KOPT-K1 (cell line): ENCODE measurements around the gene GMPR.

ENCODE experiments used
- H3K27ac ChIP-seq: fragments of 200-600 bp; sonication (generic); 2 replicates; pipeline ENCODE4 v1.5.1; 2016; ENCODE audit warnings: antibody characterized with exemption, mild to moderate bottlenecking, low read depth, low read length; ENCODE audit not compliant: poor library complexity, severe bottlenecking
- H3K36me3 ChIP-seq: fragments of 200-600 bp; sonication (generic); 2 replicates; pipeline ENCODE4 v1.5.1; 2017; ENCODE audit warnings: antibody characterized with exemption, mild to moderate bottlenecking, low read length, moderate library complexity; ENCODE audit not compliant: insufficient read depth
- H3K9me3 ChIP-seq: fragments of 200-600 bp; sonication (generic); 2 replicates; pipeline ENCODE4 v1.5.1; 2017; ENCODE audit warnings: antibody characterized with exemption, low read length, mild to moderate bottlenecking; ENCODE audit not compliant: insufficient read depth, poor library complexity, severe bottlenecking

The GMPR gene

DNA sequence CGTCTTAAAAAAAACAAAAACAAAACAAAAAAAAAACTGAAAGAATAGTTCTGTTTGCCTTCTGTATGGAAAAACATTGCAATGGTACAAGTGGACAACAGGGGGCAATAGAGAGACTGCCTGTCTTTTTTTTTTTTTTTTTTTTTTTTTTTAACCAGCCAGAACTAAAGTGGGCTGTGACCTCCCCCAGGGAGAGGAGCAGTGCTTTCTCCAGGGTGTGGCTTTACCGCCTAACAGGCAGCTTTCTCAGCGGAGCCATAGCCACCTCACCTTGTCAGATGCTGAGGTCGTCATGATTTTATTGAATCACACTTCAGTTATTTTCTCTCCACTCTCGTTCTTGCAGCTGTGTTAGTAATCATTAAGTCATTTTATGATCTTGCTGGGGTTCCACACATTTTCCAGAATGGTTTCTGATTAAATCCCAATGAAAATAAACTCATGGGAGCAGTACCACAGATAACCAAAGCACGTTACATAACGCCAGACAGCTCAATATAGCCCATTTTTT, 78.4 kb downstream of the GMPR start:
- H3K9me3 ChIP-seq: no peaks in the 10 kb centered on the region
- H3K27ac ChIP-seq: no peak overlapping the region
- no peaks in the 10 kb centered on the region for H3K36me3 ChIP-seq

DNA sequence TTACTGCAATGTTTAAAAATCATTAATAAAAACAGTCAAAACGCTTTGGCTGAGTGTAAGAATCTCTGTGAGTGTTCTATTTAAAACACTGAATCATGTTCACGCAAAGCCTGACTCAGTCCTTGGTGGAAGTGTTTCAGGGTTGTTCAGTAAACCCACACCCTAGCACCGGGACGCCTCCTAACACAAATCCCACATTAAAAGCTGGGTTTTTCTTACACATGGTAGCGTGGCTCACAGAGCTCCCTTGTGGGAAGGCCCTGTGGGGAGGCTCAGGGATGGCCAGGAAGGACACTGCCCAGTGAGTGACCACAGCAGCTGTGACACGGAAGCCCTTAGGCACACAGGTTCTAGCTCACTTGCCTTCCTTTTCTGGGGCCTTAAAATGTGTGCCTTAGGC, 80.2 kb downstream of the GMPR start:
- Histone ChIP-seq H3K27ac (no peak overlapping the region), H3K36me3 (no peaks in the 10 kb centered on the region), H3K9me3 (no peaks in the 10 kb centered on the region)

DNA sequence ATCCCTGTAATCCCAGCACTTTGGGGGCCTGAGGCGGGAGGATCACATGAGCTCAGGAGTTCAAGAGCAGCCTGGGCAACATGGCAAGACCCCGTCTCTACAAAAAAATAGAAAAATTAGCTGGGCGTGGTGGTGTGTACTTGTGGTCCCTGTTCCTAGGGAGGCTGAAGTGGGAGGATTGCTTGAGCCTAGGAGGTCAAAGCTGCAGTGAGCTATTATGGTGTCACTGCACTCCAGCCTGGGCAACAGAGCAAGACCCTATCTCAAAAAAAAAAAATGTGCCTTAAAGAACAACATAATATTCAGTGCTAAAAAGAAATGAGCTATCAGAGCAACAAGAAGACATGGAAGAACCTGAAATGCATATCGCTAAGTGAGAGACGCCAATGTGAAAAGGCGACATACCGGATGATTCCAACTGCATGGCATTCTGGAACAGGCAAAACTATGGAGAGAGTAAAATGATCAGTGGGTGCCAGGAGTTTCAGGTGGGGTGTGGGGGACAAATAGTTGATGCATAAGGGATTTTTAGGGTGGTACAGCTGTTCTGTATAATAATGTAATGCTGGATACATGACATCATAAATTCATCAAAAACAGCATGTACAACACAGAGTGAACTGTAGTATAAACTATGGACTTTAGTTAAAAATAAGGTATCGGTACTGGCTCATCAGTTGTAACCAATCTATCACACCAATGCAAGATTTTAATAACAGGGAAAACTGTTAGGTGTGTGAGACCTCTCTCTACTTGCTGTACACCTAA, 80.8 kb downstream of the GMPR start:
- Histone ChIP-seq H3K36me3 (no peaks in the 10 kb centered on the region), H3K27ac (peak overlapping the region; percentile 59), H3K9me3 (no peaks in the 10 kb centered on the region)

DNA sequence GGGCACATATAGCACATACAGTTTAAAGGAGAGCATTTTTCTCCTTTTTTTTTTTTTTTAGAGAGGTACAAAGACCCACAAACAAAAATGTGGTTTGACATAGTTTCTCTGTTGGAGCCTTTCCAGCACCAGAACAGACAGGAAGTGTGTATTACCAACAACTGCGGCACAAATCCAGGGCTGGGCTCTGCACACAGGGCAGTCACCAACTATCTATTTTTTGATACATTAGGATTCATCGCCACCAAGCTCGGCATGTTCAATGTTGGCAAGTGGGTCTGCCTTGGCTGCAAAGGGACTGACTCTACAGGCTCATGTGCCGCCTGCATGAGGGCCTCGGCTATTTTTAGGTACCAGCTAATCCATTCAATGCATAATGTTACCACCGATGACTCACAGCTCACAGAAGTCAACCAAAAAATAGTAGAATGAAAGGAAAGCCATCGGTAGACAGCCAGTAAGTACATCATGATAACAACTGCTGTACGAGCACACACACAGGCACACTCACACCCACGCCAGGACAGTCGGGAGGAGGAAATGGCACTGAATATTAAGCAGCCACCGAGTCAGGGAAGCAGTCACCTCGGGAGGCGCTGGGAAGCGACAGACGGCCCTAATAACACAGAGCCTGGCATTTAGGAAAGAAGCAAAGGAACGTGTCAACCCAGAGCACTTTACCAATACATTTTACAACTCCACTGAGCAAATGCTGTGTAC, 81.6 kb downstream of the GMPR start:
- Histone ChIP-seq H3K27ac (peak overlapping the region; percentile 59), H3K36me3 (no peaks in the 10 kb centered on the region), H3K9me3 (no peaks in the 10 kb centered on the region)

DNA sequence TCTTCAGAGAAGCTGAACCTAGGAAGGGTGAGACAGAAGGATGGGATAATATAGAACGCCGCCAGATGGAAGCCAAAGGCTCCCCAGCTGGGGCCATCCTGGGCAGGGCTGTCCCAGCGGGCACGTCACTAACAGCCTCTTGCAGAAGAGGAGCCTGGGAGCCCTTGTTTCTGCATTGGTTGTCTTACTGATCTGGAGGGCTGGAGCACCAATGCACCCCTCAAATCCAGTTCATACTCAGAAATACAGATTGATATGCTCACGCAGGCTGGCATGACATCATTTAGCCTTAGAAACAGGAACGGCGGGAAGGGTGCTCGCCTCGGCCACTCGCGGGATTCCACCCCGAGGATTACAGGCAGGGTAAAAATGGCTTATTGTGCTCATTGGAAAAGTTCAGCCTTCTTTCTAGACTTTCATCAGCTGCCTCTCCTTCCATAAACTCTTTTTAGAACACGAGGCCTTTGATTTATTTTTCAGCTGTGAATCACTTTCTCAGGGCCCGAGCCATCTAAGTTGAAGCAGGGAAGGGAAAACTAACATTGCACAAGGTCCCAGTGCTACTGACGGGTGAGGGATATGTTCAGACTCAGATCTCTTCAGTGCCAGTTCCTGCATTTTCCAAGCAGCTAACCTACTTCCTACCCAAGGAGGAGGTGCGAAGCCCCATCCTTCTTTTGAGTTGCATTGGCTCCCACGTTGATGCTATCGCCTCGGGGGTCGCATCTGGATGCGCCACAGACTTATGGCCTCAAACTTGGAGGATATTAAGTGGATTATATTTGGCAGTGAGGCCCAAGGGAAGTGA, 82.3 kb downstream of the GMPR start:
- Histone ChIP-seq H3K9me3 (peaks cover under 1% of the 10 kb centered on the region), H3K36me3 (no peaks in the 10 kb centered on the region), H3K27ac (peak overlapping the region; percentile 59)

DNA sequence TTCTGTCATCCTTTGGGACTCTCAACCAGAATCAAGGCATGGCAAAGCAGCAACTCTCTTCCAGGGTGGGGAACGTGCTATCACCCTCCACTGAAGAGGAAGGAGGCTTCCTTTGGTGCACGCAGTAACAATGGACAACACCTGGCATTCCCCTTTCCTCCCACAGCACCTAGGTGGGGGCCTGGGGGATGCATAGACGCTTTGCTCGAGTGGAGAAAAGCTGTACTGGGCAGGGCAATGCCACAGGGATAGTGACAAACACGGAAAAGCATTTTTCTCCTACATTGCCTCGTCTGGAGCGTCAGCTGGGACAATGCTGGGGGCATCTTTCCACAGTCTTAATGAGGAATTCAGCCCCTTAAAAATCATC, 82.9 kb downstream of the GMPR start:
- Histone ChIP-seq H3K27ac (no peak overlapping the region), H3K9me3 (peaks cover 6% of the 10 kb centered on the region), H3K36me3 (no peaks in the 10 kb centered on the region)

DNA sequence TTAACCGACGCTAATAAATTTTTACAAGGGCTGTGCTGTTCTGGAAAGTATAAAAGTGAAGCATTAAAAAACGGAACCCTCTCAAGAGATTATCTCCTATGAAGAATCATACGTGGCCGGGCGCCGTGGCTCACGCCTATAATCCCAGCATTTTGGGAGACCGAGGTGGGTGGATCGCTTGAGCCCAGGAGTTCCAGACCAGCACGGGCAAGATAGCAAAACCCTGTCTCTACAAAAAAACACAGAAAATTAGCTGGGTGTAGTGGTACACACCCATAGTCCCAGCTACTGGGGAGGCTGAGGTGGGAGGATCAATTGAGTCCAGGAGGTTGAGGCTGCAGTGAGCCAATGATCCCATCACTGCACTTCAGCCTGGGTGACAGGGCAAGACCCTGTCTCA, 83.4 kb downstream of the GMPR start:
- Histone ChIP-seq H3K9me3 (peaks cover 11% of the 10 kb centered on the region), H3K27ac (no peak overlapping the region)

DNA sequence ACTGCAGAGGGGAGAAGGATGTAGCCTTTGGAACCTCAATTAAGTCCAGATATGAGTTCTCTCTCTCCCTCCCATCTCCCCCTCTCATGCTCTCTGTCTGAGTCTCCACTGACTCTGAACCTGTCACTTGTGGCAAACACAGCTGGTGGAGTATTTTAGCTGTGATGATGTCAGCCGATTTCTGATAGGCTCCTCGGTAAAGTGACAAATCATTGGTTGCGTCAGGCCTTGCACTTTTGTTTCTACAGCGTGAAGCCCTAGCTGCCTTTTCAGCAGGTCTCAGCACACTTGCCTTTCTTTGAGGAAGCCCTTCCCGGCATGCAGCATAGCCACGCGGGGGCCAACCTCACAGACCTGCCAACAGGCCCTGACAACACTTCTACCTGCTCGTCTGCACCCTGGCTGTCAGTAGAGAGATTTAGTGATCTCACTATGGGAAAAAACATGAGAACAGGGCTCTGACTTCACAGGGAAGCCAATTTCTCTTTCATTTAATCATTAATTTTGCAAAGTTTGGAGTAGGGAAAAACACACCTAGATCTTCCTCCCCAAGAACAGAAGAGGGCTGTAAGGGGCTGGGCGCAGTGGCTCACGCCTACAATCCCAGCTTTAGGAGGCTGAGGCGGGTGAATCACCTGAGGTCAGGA, 84.4 kb downstream of the GMPR start:
- H3K27ac ChIP-seq: peak overlapping the region; percentile 52

More for the DNA sequence above, 83.4 kb downstream of the GMPR start:
- H3K36me3 ChIP-seq: no peaks in the 10 kb centered on the region

DNA sequence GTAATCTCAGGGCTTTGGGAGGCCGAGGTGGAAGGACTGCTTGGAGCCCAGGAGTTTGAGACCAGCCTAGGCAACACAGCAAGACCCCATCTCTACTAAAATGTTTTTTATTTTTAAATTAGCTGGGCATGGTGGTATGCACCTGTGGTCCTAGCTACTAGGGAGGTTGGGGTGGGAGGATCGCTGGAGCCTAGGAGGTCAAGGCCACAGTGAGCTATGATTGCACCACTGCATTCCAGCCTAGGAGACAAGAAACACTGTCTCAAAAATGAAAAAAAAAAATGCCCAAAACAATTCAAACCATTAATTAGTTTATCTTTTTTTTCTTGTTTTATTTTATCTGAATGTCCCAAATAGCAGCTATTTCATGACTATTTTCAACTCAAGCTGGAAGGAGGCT, 85.8 kb downstream of the GMPR start:
- Histone ChIP-seq H3K27ac (no peak overlapping the region), H3K36me3 (no peaks in the 10 kb centered on the region), H3K9me3 (peaks cover 12% of the 10 kb centered on the region)

More for the DNA sequence above, 84.4 kb downstream of the GMPR start:
- Histone ChIP-seq H3K36me3 (no peaks in the 10 kb centered on the region), H3K9me3 (peaks cover 12% of the 10 kb centered on the region)

DNA sequence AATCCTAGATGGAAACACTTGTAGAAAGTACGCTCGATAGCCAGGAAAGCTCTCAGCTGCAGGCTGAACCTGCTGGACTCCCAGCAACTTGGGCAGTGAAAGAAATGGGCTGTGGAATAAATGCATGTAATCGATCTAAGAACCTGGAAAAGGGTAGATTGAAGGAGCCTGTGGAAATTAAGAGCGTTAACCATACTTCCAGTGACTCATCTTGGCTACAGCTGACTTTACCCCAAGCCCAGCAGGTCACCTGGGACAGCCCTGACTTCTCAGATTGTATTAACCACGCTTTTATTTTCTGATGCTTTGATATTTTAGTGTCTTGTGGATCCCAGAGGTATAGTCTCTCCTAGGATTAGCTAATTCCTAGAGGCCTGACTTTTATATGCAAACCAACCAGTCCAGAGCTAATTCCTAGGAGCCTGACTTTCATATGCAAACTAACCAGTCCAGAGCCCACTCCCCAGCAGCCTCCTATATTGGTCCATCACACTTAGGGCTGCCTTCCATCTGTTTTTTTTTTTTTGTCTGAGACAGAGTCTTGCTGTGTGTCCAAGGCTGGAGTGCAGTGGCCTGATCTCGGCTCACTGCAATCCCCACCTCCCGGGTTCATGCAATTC, 86.3 kb downstream of the GMPR start:
- Histone ChIP-seq H3K9me3 (peaks cover 12% of the 10 kb centered on the region), H3K36me3 (no peaks in the 10 kb centered on the region), H3K27ac (no peak overlapping the region)

DNA sequence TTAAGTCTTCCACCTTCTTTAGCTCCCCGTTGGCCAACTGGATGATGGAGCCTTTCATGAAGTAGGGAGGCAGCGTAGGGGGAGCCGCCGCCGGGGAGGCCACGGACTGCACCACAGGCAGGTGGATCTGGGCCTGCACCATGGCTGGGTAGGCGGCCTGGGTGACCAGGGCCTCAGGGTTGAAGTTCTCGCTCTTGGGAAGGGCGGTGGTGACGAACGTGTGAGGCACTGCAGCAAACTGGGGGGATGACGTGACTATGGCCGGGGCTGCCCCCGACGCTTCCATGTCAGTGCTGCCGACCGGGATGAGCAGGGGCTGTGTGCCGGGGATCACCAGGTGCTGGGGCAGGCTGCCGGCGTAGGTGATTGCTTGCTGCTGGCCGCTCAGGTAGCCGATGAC, 88.1 kb downstream of the GMPR start:
- no peak overlapping the region for H3K27ac ChIP-seq
- peaks cover 12% of the 10 kb centered on the region for H3K9me3 ChIP-seq
- H3K36me3 ChIP-seq: no peaks in the 10 kb centered on the region

DNA sequence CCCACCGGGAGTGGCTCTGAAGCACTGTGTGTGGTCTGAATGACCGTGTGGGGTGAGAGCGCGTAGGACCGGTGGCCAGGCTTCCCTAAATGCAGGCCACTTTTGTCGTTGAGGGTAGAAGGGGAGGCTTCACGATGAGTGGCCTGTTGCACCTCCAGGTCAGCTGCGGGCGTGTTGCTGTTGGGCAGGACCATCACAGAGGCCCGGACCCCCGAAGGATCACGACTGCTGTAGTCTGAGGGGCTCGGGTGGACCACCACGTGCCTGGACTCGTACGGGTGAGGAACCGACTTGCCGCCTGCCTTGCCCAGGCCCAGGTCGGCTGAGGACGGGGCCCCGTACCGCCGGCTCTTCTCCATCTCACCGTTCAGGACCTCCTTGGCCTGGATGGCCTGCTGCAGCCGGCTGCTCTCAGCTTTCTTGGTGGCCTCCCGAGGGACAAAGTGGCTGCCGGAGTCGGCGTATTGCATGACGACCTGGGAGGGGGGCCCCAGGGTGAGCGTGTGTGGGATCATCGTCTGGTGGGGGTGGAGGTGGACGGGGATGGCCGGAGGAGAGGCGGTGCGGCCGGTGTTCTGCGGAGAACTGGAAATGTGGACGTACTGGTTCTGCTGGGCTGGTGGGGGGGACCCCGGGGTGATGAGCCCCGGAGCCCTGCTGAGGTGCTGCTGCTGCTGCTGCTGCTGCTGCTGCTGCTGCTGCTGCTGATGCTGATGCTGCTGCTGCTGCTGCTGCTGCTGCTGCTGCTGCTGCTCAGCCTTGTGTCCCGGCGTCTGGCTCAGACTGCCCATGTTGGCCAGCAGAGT, 88.8 kb downstream of the GMPR start:
- Histone ChIP-seq H3K36me3 (no peaks in the 10 kb centered on the region), H3K9me3 (peaks cover 12% of the 10 kb centered on the region), H3K27ac (no peak overlapping the region)

DNA sequence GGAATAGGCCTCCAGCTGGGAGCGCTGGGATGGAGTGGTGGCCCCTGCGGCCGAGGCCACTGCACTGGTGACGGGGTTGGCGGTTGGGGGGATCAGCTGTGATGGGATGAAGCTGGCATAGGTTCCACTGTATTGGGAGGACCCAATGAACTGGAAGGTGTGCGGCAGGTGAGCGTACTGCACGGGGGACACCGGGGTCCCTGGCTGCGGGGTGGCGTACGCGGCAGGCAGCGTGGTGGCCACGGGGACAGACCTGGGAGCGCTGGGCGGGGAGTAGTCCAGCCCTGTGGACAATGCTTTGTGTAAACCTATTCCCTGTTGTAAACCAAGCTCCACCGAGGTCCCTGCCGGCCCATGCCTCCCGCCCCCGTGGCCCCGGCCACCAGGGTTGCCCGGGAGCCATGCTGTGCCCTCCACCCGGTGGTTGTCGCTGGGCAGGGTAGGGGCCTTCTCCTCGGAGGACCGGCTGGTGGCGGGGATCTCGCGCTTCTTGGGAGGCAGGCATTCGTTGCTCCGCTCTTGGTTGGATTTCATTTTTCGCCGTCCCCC, 89.5 kb downstream of the GMPR start:
- no peaks in the 10 kb centered on the region for H3K36me3 ChIP-seq
- no peak overlapping the region for H3K27ac ChIP-seq
- H3K9me3 ChIP-seq: peaks cover 12% of the 10 kb centered on the region
